OCI-LY1 (cell line): ENCODE data around the gene DNAJC28.

Experiments
- H2AFZ ChIP-seq: fragments of 200-600 bp; sonication (generic), shearing (Covaris generic); 2 replicates; pipeline ENCODE4 v1.6.0; 2014; ENCODE audit warnings: antibody characterized with exemption, mild to moderate bottlenecking, low read length
- H3F3A ChIP-seq: fragments of 200-600 bp; sonication (generic), shearing (Covaris generic); 2 replicates; pipeline ENCODE4 v1.6.0; 2014; ENCODE audit warnings: mild to moderate bottlenecking, antibody characterized with exemption, low read length, moderate library complexity; ENCODE audit not compliant: insufficient read depth
- H3K27ac ChIP-seq: fragments of 200-600 bp; sonication (generic); 2 replicates; pipeline ENCODE4 v1.5.1; 2014; ENCODE audit warnings: low read length, mixed run types, mild to moderate bottlenecking, low read depth; ENCODE audit not compliant: poor library complexity, severe bottlenecking
- H3K27me3 ChIP-seq: fragments of 200-600 bp; sonication (generic); 2 replicates; pipeline ENCODE4 v1.6.0; 2014; ENCODE audit warnings: antibody characterized with exemption, mild to moderate bottlenecking, low read length, moderate library complexity; ENCODE audit not compliant: insufficient read depth
- H3K36me3 ChIP-seq: fragments of 200-600 bp; sonication (generic); 2 replicates; pipeline ENCODE4 v1.6.1; 2014; ENCODE audit warnings: mild to moderate bottlenecking, antibody characterized with exemption, low read length, moderate library complexity, mixed read lengths; ENCODE audit not compliant: insufficient read depth
- H3K4me1 ChIP-seq: fragments of 200-600 bp; sonication (generic); 2 replicates; pipeline ENCODE4 v1.5.1; 2014; ENCODE audit warnings: mild to moderate bottlenecking, low read length, moderate library complexity; ENCODE audit not compliant: insufficient read depth, severe bottlenecking
- H3K4me2 ChIP-seq: fragments of 200-600 bp; sonication (generic), shearing (Covaris generic); 2 replicates; pipeline ENCODE4 v1.6.1; 2014; ENCODE audit warnings: low read length
- H3K4me3 ChIP-seq: fragments of 200-600 bp; sonication (generic); 2 replicates; pipeline ENCODE4 v1.5.1; 2014; ENCODE audit warnings: low read length, low read depth, mild to moderate bottlenecking, mixed read lengths; ENCODE audit not compliant: poor library complexity, severe bottlenecking
- H3K79me2 ChIP-seq: fragments of 200-600 bp; shearing (Covaris generic); 2 replicates; pipeline ENCODE4 v1.6.1; 2016; ENCODE audit warnings: mixed run types, low read length, mixed read lengths; ENCODE audit not compliant: insufficient read depth
- H3K9ac ChIP-seq: fragments of 200-600 bp; sonication (generic), shearing (Covaris generic); 2 replicates; pipeline ENCODE4 v1.6.1; 2014; ENCODE audit warnings: mild to moderate bottlenecking, low read length, mixed read lengths
- H3K9me2 ChIP-seq: fragments of 200-600 bp; sonication (generic), shearing (Covaris generic); 2 replicates; pipeline ENCODE4 v1.6.1; 2014; ENCODE audit warnings: low read depth, mild to moderate bottlenecking, low read length, mixed read lengths
- H3K9me3 ChIP-seq: fragments of 200-600 bp; shearing (Covaris generic); 2 replicates; pipeline ENCODE4 v1.6.1; 2014; ENCODE audit warnings: low read length, mixed read lengths
- H4K20me1 ChIP-seq: fragments of 200-600 bp; sonication (generic), shearing (Covaris generic); 2 replicates; pipeline ENCODE4 v1.6.0; 2016; ENCODE audit warnings: mild to moderate bottlenecking, low read length; ENCODE audit not compliant: insufficient read depth
- EZH2 ChIP-seq: fragments of 200-600 bp; sonication (generic), shearing (Covaris generic); IDR thresholded peaks from 2 replicates; pipeline ENCODE4 v1.8.0; 2017; ENCODE audit warnings: borderline replicate concordance, mixed run types, mild to moderate bottlenecking, antibody characterized with exemption, low read length, moderate library complexity, mixed read lengths
- TF ChIP-seq, protein P1 (sequence below): fragments of 200-600 bp; sonication (generic), shearing (Covaris generic); IDR thresholded peaks from 2 replicates; pipeline ENCODE4 v1.5.1; 2017; ENCODE audit warnings: mild to moderate bottlenecking, antibody characterized with exemption, low read length, moderate library complexity, mixed read lengths

DNAJC28 gene

DNA sequence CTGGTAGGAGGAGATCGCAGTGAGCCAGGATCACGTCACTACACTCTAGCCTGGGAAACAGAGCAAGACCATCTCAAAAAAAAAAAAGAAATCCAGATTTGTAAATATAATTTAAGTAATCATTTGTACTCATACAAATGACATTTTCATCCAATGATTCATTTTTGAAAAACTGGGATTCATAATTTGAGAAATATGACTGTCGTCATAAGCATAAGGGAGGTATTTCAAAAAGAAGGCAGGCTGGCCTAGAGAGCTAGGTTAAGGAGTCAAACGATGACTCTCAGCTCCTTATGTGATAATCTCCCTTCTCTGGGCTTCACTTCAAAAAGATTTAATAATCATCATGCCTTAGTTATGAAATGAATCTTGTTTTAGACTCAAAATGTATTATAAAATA, 48.1 kb upstream of the DNAJC28 start:
- Histone ChIP-seq H3F3A (no peaks in the 10 kb centered on the region), H3K27me3 (no peaks in the 10 kb centered on the region), H3K4me2 (no peak overlapping the region), H3K27ac (no peak overlapping the region), H2AFZ (no peak overlapping the region), H3K9ac (no peak overlapping the region), H3K36me3 (peaks cover 57% of the 10 kb centered on the region), H3K9me2 (no peaks in the 10 kb centered on the region), H4K20me1 (no peaks in the 10 kb centered on the region), H3K4me1 (peaks cover 25% of the 10 kb centered on the region), H3K4me3 (no peak overlapping the region), H3K9me3 (no peaks in the 10 kb centered on the region), H3K79me2 (peaks cover 40% of the 10 kb centered on the region)
- TF ChIP-seq, protein P1, sequence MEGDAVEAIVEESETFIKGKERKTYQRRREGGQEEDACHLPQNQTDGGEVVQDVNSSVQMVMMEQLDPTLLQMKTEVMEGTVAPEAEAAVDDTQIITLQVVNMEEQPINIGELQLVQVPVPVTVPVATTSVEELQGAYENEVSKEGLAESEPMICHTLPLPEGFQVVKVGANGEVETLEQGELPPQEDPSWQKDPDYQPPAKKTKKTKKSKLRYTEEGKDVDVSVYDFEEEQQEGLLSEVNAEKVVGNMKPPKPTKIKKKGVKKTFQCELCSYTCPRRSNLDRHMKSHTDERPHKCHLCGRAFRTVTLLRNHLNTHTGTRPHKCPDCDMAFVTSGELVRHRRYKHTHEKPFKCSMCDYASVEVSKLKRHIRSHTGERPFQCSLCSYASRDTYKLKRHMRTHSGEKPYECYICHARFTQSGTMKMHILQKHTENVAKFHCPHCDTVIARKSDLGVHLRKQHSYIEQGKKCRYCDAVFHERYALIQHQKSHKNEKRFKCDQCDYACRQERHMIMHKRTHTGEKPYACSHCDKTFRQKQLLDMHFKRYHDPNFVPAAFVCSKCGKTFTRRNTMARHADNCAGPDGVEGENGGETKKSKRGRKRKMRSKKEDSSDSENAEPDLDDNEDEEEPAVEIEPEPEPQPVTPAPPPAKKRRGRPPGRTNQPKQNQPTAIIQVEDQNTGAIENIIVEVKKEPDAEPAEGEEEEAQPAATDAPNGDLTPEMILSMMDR = no peak
- no peak for TF ChIP-seq EZH2

DNA sequence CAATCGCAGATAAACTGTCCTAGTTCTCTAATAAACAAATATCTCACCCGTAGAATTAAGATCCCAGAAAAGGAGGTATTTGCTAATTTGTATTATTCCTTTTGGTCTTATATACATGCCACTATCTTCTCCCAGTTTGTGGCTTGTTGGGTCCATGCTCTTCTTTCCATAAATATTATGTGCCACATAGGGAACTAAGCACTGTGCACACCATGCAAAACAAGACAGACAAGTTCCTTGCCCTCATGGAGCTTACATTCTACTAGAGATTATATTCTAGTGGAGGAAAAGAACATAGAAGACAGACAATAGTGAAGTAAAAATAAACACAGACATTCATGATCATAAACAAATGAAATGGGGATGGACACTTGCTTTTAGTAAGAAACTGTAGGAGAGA, 45.7 kb upstream of the DNAJC28 start:
- peaks cover 24% of the 10 kb centered on the region for H3K79me2 ChIP-seq
- no peak for TF ChIP-seq EZH2
- TF ChIP-seq, protein P1 = no peak
- no peak overlapping the region for H2AFZ ChIP-seq
- H3K9me3 ChIP-seq = no peaks in the 10 kb centered on the region
- peaks cover 3% of the 10 kb centered on the region; the same call in 1 of the 2 replicates for H3F3A ChIP-seq
- no peak overlapping the region for H3K4me2 ChIP-seq
- no peak overlapping the region for H3K9ac ChIP-seq
- no peaks in the 10 kb centered on the region for H3K27me3 ChIP-seq
- peaks cover 17% of the 10 kb centered on the region for H3K4me1 ChIP-seq
- no peaks in the 10 kb centered on the region for H3K9me2 ChIP-seq
- no peak overlapping the region for H3K27ac ChIP-seq
- peaks cover 80% of the 10 kb centered on the region for H3K36me3 ChIP-seq
- H4K20me1 ChIP-seq = no peaks in the 10 kb centered on the region
- no peak overlapping the region for H3K4me3 ChIP-seq

DNA sequence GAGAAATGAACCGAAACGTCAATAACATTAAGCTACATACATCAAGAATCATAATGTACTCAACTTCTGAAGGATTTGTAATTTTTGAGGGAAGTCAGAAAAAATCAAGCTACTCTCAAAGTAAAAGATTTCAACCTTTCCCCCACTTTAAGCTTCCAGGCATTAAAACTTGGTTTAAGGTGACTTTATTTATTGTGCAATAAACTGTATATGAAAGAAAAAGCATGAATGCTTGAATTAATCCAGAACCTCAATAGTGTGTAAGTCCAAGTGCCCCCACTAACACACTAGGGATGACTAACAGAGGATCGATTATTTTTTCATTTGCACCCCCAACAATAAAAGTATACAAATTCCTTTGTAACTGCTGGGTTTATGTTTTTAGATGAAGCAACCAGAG, 39.5 kb upstream of the DNAJC28 start:
- Histone ChIP-seq H3F3A (peaks cover 3% of the 10 kb centered on the region), H3K4me3 (no peak overlapping the region), H3K27ac (no peak overlapping the region), H2AFZ (no peak overlapping the region), H3K4me1 (no peaks in the 10 kb centered on the region), H3K79me2 (no peaks in the 10 kb centered on the region; the same call in 1 of the 2 replicates), H3K36me3 (peaks cover 99% of the 10 kb centered on the region), H3K27me3 (no peaks in the 10 kb centered on the region), H3K9me3 (no peaks in the 10 kb centered on the region), H3K9me2 (no peaks in the 10 kb centered on the region), H3K4me2 (no peak overlapping the region), H3K9ac (no peak overlapping the region), H4K20me1 (no peaks in the 10 kb centered on the region)
- TF ChIP-seq, protein P1 = no peak
- TF ChIP-seq EZH2 = no peak
